GM18867 (cell line): Measurements from ENCODE around the gene DAP.
A peak's percentile ranks its signal among the peaks of the same experiment; 100 is the strongest.

Source experiments
- ATAC-seq: cut with Tn5 transposase; IDR thresholded peaks from one replicate; pipeline ENCODE4 v1.9.1; 2021; ENCODE audit warnings: mild to moderate bottlenecking, moderate library complexity; ENCODE audit not compliant: unreplicated experiment

Gene DAP

GRCh38 chr5:10761933-10762775, 1.1 kb upstream of the DAP start:
- ATAC-seq, result no peak

- ATAC-seq, result no peak
Observed at GRCh38 chr5:10760921-10761184, 181 bp downstream of the DAP start.

- peak; percentile 40 for ATAC-seq
Observed at GRCh38 chr5:10760096-10760920, 726 bp downstream of the DAP start.

GRCh38 chr5:10759111-10759510, 1.9 kb downstream of the DAP start:
- no peak for ATAC-seq

- ATAC-seq, result no peak
Observed at GRCh38 chr5:10757922-10758555, 3.0 kb downstream of the DAP start.

GRCh38 chr5:10757043-10757442, 4.0 kb downstream of the DAP start:
- ATAC-seq, result no peak

GRCh38 chr5:10756549-10756948, 4.5 kb downstream of the DAP start:
- no peak for ATAC-seq

GRCh38 chr5:10753178-10753577, 7.9 kb downstream of the DAP start:
- ATAC-seq, result no peak

GRCh38 chr5:10752451-10752850, 8.6 kb downstream of the DAP start:
- ATAC-seq, result no peak

- no peak for ATAC-seq
Observed at GRCh38 chr5:10750909-10751308, 10.1 kb downstream of the DAP start.

- ATAC-seq, result no peak
Observed at GRCh38 chr5:10747678-10748622, 13.1 kb downstream of the DAP start.

GRCh38 chr5:10746711-10747110, 14.3 kb downstream of the DAP start:
- no peak for ATAC-seq

GRCh38 chr5:10745133-10745532, 15.9 kb downstream of the DAP start:
- no peak for ATAC-seq

- ATAC-seq, result no peak
Observed at GRCh38 chr5:10744681-10745080, 16.4 kb downstream of the DAP start.

- ATAC-seq, result no peak
Observed at GRCh38 chr5:10743951-10744350, 17.1 kb downstream of the DAP start.

- no peak for ATAC-seq
Observed at GRCh38 chr5:10743526-10743925, 17.5 kb downstream of the DAP start.

GRCh38 chr5:10741661-10742060, 19.4 kb downstream of the DAP start:
- ATAC-seq, result no peak

- no peak for ATAC-seq
Observed at GRCh38 chr5:10740384-10740783, 20.6 kb downstream of the DAP start.

- ATAC-seq, result no peak
Observed at GRCh38 chr5:10737880-10738279, 23.2 kb downstream of the DAP start.

GRCh38 chr5:10736808-10737207, 24.2 kb downstream of the DAP start:
- ATAC-seq, result no peak

- no peak for ATAC-seq
Observed at GRCh38 chr5:10736354-10736753, 24.7 kb downstream of the DAP start.
